IgD-negative memory B cell (primary cell): Measurements from ENCODE around the gene NLRP6. TPM values are rescaled to one million over a fixed set of nuclear protein-coding genes. Genes with fewer than 3 reads are reported as not detected.
"Not testable (repeated sequence)": the region's sequence is repeated elsewhere in the genome, so short reads cannot be mapped to it uniquely, and the experiment has no call there.

Experiments
- H3K27ac Mint-ChIP-seq, 3 donors: one replicate each; pipeline ENCODE4 v1.8.0; 2020 to 2022; ENCODE audit warnings: mild to moderate bottlenecking in 3 of 3, mixed read lengths in 3 of 3, moderate library complexity in 1 of 3
- H3K27me3 Mint-ChIP-seq: one replicate; pipeline ENCODE4 v1.8.0; 2021; ENCODE audit warnings: mixed read lengths
- H3K36me3 Mint-ChIP-seq: one replicate; pipeline ENCODE4 v1.8.0; 2020; ENCODE audit warnings: mild to moderate bottlenecking, mixed read lengths
- H3K4me1 Mint-ChIP-seq, 3 donors: one replicate each; pipeline ENCODE4 v1.8.0; 2020 to 2022; ENCODE audit warnings: mixed read lengths in 3 of 3, mild to moderate bottlenecking in 1 of 3
- H3K4me3 Mint-ChIP-seq, 4 donors: one replicate each; pipeline ENCODE4 v1.8.0; 2020 to 2022; ENCODE audit warnings: mild to moderate bottlenecking in 4 of 4, mixed read lengths in 4 of 4, moderate library complexity in 3 of 4
- H3K9me3 Mint-ChIP-seq, 3 donors: one replicate each; pipeline ENCODE4 v1.8.0; 2020 to 2021; ENCODE audit warnings: mixed read lengths in 3 of 3, mild to moderate bottlenecking in 1 of 3
- polyA plus RNA-seq: library from polyadenylated mRNA; unstranded; fragments of 300-500 nt; fragmentation: Illumina TruSeq; gene quantifications from one replicate; pipeline ENCODE4 v1.2.3, GENCODE V29; 2021

NLRP6 gene
- polyA plus RNA-seq, 1 donor from 2014 or later: 5.9 TPM

- H3K27me3 Mint-ChIP-seq: not testable (repeated sequence)
- peak overlapping the region in 1 of 4 donors; percentile 63 for H3K4me3 Mint-ChIP-seq
These were observed 46.6 kb downstream of the NLRP6 start for GRCh38 chr11:324593-325517.

GRCh38 chr11:325796-326591 is 47.8 kb downstream of the NLRP6 start:
- H3K4me1 Mint-ChIP-seq: peaks cover 26 to 32% (median 28%) of the 10 kb centered on the region in 3 donors
- no peaks in the 10 kb centered on the region for H3K9me3 Mint-ChIP-seq
- no peaks in the 10 kb centered on the region for H3K27me3 Mint-ChIP-seq
- H3K36me3 Mint-ChIP-seq: no peaks in the 10 kb centered on the region
- peak overlapping the region; percentile 17 to 88 (median 68) for H3K4me3 Mint-ChIP-seq
- peak overlapping the region; percentile 48 to 85 (median 60) for H3K27ac Mint-ChIP-seq

More at GRCh38 chr11:324593-325517, 46.6 kb downstream of the NLRP6 start:
- H3K27ac Mint-ChIP-seq, H3K36me3 Mint-ChIP-seq, H3K9me3 Mint-ChIP-seq: not testable (repeated sequence)
- peaks cover 24 to 31% (median 30%) of the 10 kb centered on the region in 3 donors for H3K4me1 Mint-ChIP-seq

- Mint-ChIP-seq H3K9me3 (no peaks in the 10 kb centered on the region), H3K4me1 (peaks cover 29 to 38% (median 30%) of the 10 kb centered on the region in 3 donors), H3K4me3 (peak overlapping the region; percentile 17 to 88 (median 68)), H3K36me3 (no peaks in the 10 kb centered on the region), H3K27ac (peak overlapping the region; percentile 72 to 91 (median 88)), H3K27me3 (no peaks in the 10 kb centered on the region)
These were observed 48.3 kb downstream of the NLRP6 start for GRCh38 chr11:326592-326841.

GRCh38 chr11:326842-327580 is 48.8 kb downstream of the NLRP6 start:
- Mint-ChIP-seq H3K4me3 (peak overlapping the region; percentile 48 to 88 (median 79)), H3K9me3 (no peaks in the 10 kb centered on the region), H3K4me1 (peaks cover 29 to 39% (median 30%) of the 10 kb centered on the region in 3 donors), H3K27ac (peak overlapping the region; percentile 72 to 91 (median 88)), H3K36me3 (no peaks in the 10 kb centered on the region), H3K27me3 (no peaks in the 10 kb centered on the region)

- Mint-ChIP-seq H3K4me1 (peaks cover 29 to 40% (median 30%) of the 10 kb centered on the region in 3 donors), H3K9me3 (no peaks in the 10 kb centered on the region)
These were observed 49.3 kb downstream of the NLRP6 start for GRCh38 chr11:327581-327923.

GRCh38 chr11:328012-328411 is 49.8 kb downstream of the NLRP6 start:
- H3K9me3 Mint-ChIP-seq: no peaks in the 10 kb centered on the region
- H3K27ac Mint-ChIP-seq: peak overlapping the region in 1 of 3 donors; percentile 72
- H3K4me1 Mint-ChIP-seq: peaks cover 29 to 40% (median 30%) of the 10 kb centered on the region in 3 donors
- H3K36me3 Mint-ChIP-seq: no peaks in the 10 kb centered on the region
- no peaks in the 10 kb centered on the region for H3K27me3 Mint-ChIP-seq
- peak overlapping the region in 2 of 4 donors; percentile 6 to 76 for H3K4me3 Mint-ChIP-seq

More at GRCh38 chr11:327581-327923, 49.3 kb downstream of the NLRP6 start:
- peak overlapping the region in 3 of 4 donors; percentile 71 to 87 (median 84) for H3K4me3 Mint-ChIP-seq
- H3K27ac Mint-ChIP-seq: peak overlapping the region; percentile 72 to 91 (median 88)
- no peaks in the 10 kb centered on the region for H3K36me3 Mint-ChIP-seq
- H3K27me3 Mint-ChIP-seq: no peaks in the 10 kb centered on the region

- peak overlapping the region in 3 of 4 donors; percentile 11 to 63 (median 32) for H3K4me3 Mint-ChIP-seq
- not testable (repeated sequence) for H3K36me3 Mint-ChIP-seq, H3K27me3 Mint-ChIP-seq, H3K9me3 Mint-ChIP-seq
- H3K4me1 Mint-ChIP-seq: peaks cover 29 to 40% (median 30%) of the 10 kb centered on the region in 3 donors
- peak overlapping the region in 1 of 3 donors; percentile 72 for H3K27ac Mint-ChIP-seq
These were observed 50.4 kb downstream of the NLRP6 start for GRCh38 chr11:328516-329100.

- Mint-ChIP-seq H3K4me3 (peak overlapping the region in 3 of 4 donors; percentile 7 to 86 (median 11)), H3K4me1 (peaks cover 25 to 38% (median 28%) of the 10 kb centered on the region in 3 donors), H3K27ac (peak overlapping the region in 1 of 3 donors; percentile 68), H3K9me3 (no peaks in the 10 kb centered on the region), H3K36me3 (no peaks in the 10 kb centered on the region), H3K27me3 (no peaks in the 10 kb centered on the region)
These were observed 51.7 kb downstream of the NLRP6 start for GRCh38 chr11:329886-330253.

GRCh38 chr11:330307-330693 is 52.1 kb downstream of the NLRP6 start:
- Mint-ChIP-seq H3K36me3 (no peaks in the 10 kb centered on the region), H3K27me3 (no peaks in the 10 kb centered on the region), H3K27ac (peak overlapping the region in 1 of 3 donors; percentile 68), H3K4me1 (peaks cover 24 to 38% (median 27%) of the 10 kb centered on the region in 3 donors), H3K4me3 (peak overlapping the region in 1 of 4 donors; percentile 86), H3K9me3 (no peaks in the 10 kb centered on the region)

- H3K36me3 Mint-ChIP-seq: no peaks in the 10 kb centered on the region
- H3K4me1 Mint-ChIP-seq: peaks cover 24 to 38% (median 25%) of the 10 kb centered on the region in 3 donors
- H3K27me3 Mint-ChIP-seq: no peaks in the 10 kb centered on the region
- H3K4me3 Mint-ChIP-seq: peak overlapping the region in 3 of 4 donors; percentile 48 to 92 (median 87)
- H3K9me3 Mint-ChIP-seq: no peaks in the 10 kb centered on the region
- peak overlapping the region; percentile 21 to 98 (median 93) for H3K27ac Mint-ChIP-seq
These were observed 52.6 kb downstream of the NLRP6 start for GRCh38 chr11:330694-331357.

GRCh38 chr11:331358-332060 is 53.3 kb downstream of the NLRP6 start:
- Mint-ChIP-seq H3K9me3 (no peaks in the 10 kb centered on the region), H3K4me1 (peaks cover 18 to 34% (median 24%) of the 10 kb centered on the region in 3 donors), H3K27me3 (no peaks in the 10 kb centered on the region), H3K4me3 (peak overlapping the region in 3 of 4 donors; percentile 48 to 92 (median 87)), H3K36me3 (no peaks in the 10 kb centered on the region), H3K27ac (peak overlapping the region in 2 of 3 donors; percentile 21 to 98)

- Mint-ChIP-seq H3K4me1 (peaks cover 11 to 31% (median 20%) of the 10 kb centered on the region in 3 donors), H3K36me3 (no peaks in the 10 kb centered on the region)
These were observed 54.7 kb downstream of the NLRP6 start for GRCh38 chr11:332651-333480.

More at GRCh38 chr11:332651-333480, 54.7 kb downstream of the NLRP6 start:
- no peaks in the 10 kb centered on the region for H3K9me3 Mint-ChIP-seq
- H3K27me3 Mint-ChIP-seq: no peaks in the 10 kb centered on the region
- no peak overlapping the region for H3K27ac Mint-ChIP-seq
- H3K4me3 Mint-ChIP-seq: no peak overlapping the region
